SK-N-SH (cell line): Measurements from ENCODE around the gene MORN2.

Experiments
- CTCF ChIP-seq: fragments of 200-600 bp; sonication (generic); IDR thresholded peaks from 2 replicates; pipeline ENCODE4 v1.6.1; 2017; ENCODE audit warnings: antibody characterized with exemption, mild to moderate bottlenecking, moderate library complexity
- EP300 ChIP-seq, 2 experiments: IDR thresholded peaks; 2 replicates each; pipeline versions ENCODE4 v1.4.0 to v1.6.1; 2012; ENCODE audit warnings: borderline replicate concordance in 1 of 2, low read depth in 1 of 2, low read length in 1 of 2
- IRF3 ChIP-seq: fragments of 150-350 bp; IDR thresholded peaks from 2 replicates; pipeline ENCODE4 v1.6.1; 2016; ENCODE audit warnings: mild to moderate bottlenecking, low read depth, low read length
- MAX ChIP-seq: IDR thresholded peaks from 2 replicates; pipeline ENCODE4 v1.4.0; 2012; ENCODE audit warnings: low read depth
- MEF2A ChIP-seq: IDR thresholded peaks from 2 replicates; pipeline ENCODE4 v1.4.0; 2012; ENCODE audit warnings: low read depth, borderline replicate concordance
- PBX3 ChIP-seq: IDR thresholded peaks from 2 replicates; pipeline ENCODE4; 2012
- POLR2AphosphoS5 ChIP-seq: IDR thresholded peaks from 2 replicates; pipeline ENCODE4 v1.6.1; 2012; ENCODE audit warnings: low read depth, low read length
- RFX5 ChIP-seq: IDR thresholded peaks from 2 replicates; pipeline ENCODE4 v1.6.1; 2012; ENCODE audit warnings: mild to moderate bottlenecking, improper control_type of control experiment, low read length
- RXRA ChIP-seq: IDR thresholded peaks from 2 replicates; pipeline ENCODE4 v1.4.0; 2012; ENCODE audit warnings: low read depth, mild to moderate bottlenecking, borderline replicate concordance

- TF ChIP-seq MAX, result no peak
- TF ChIP-seq CTCF, result no peak
- TF ChIP-seq RXRA, result no peak
- TF ChIP-seq RFX5, result no peak
- no peak for TF ChIP-seq EP300 (IDR thresholded peaks at IDR 0.05; ENCODE audit: borderline replicate concordance in 1 of 2, low read depth in 1 of 2, low read length in 1 of 2)
- no peak for TF ChIP-seq MEF2A
- TF ChIP-seq PBX3, result no peak
- no peak for TF ChIP-seq IRF3
- no peak for TF ChIP-seq POLR2AphosphoS5
Observed at GRCh38 chr2:38866773-38867443, 8.9 kb upstream of the MORN2 start.
